B cell (primary cell): ENCODE results near the gene SPG7. TPM values are rescaled to one million over a fixed set of nuclear protein-coding genes. Genes with fewer than 3 reads are reported as not detected.

ENCODE experiments used
- ATAC-seq: fragments of 200-7000 bp; cut with Tn5 transposase; one replicate; pipeline ENCODE4 v1.10.0; 2021; ENCODE audit warnings: low read depth, mild to moderate bottlenecking, moderate number of reproducible peaks, moderate library complexity
- CTCF ChIA-PET: fragments of 350-600 bp; sonication (Branson Sonifier 250); formaldehyde crosslinking; loops from one replicate; lab custom pipeline; 2021; ENCODE audit warnings: antibody characterized with exemption, inconsistent platforms; lab: Charles Lee
- POLR2A ChIA-PET: fragments of 350-600 bp; sonication (Branson Sonifier 250); formaldehyde crosslinking; loops from one replicate; lab custom pipeline; 2021; ENCODE audit warnings: antibody characterized with exemption; lab: Charles Lee
- DNase-seq: peaks from one replicate; pipeline ENCODE4 v3.0.0; 2013
- H2AFZ ChIP-seq: 2 replicates; pipeline ENCODE4 v1.6.1; 2012; ENCODE audit warnings: mild to moderate bottlenecking, low read depth, low read length; ENCODE audit not compliant: insufficient read depth, poor library complexity, severe bottlenecking
- H3K27ac ChIP-seq, 2 donors: 1 replicate in 1 of 2; 2 replicates in 1 of 2; pipeline ENCODE4 v1.5.1; 2012 to 2013; ENCODE audit warnings: low read length in 2 of 2, mild to moderate bottlenecking in 2 of 2, moderate library complexity in 1 of 2
- H3K27me3 ChIP-seq, 4 experiments: fragments of 200-600 bp in 1 of 4; sonication (generic) in 1 of 4; replicated peaks in 1 of 4; 1 replicate in 2 of 4; 2 replicates in 2 of 4; pipeline versions ENCODE4 v1.6.1 to v1.7.0; 2013 to 2016; ENCODE audit warnings: low read length in 3 of 4, mild to moderate bottlenecking in 2 of 4, mixed read lengths in 1 of 4, moderate library complexity in 1 of 4; ENCODE audit not compliant: insufficient read depth in 4 of 4, control insufficient read depth in 3 of 4; ENCODE audit errors: control extremely low read depth in 1 of 4
- H3K36me3 ChIP-seq, 2 experiments: replicated peaks in 1 of 2; 1 replicate in 1 of 2; 2 replicates in 1 of 2; pipeline versions ENCODE4 v1.6.1 to v1.7.1; 2013; ENCODE audit warnings: low read length in 1 of 2; ENCODE audit not compliant: insufficient read depth in 2 of 2, control insufficient read depth in 1 of 2; ENCODE audit errors: control extremely low read depth in 1 of 2, extremely low read depth in 1 of 2
- H3K4me1 ChIP-seq, 2 donors: fragments of 200-600 bp in 1 of 2; sonication (generic) in 1 of 2; 1 replicate in 1 of 2; 2 replicates in 1 of 2; pipeline versions ENCODE4 v1.5.1 to v1.6.1; 2013 to 2017; ENCODE audit warnings: low read length in 2 of 2; ENCODE audit not compliant: control insufficient read depth in 2 of 2, insufficient read depth in 2 of 2
- H3K4me2 ChIP-seq: replicated peaks from 2 replicates; pipeline ENCODE3; 2012; ENCODE audit warnings: mild to moderate bottlenecking, low read depth, low read length; ENCODE audit not compliant: poor library complexity, severe bottlenecking
- H3K4me3 ChIP-seq, 5 experiments: fragments of 200-600 bp in 1 of 5; sonication (generic) in 1 of 5; 1 replicate in 3 of 5; 2 replicates in 2 of 5; pipeline versions ENCODE4 v1.5.1 to v1.7.0; 2011 to 2016; ENCODE audit warnings: low read length in 4 of 5, mild to moderate bottlenecking in 4 of 5, low read depth in 2 of 5, control low read depth in 1 of 5, moderate library complexity in 1 of 5; ENCODE audit not compliant: insufficient read depth in 1 of 5; ENCODE audit errors: control extremely low read depth in 1 of 5, extremely low read depth in 1 of 5
- H3K79me2 ChIP-seq: fragments of 200-600 bp; sonication (generic); one replicate; pipeline ENCODE4 v1.6.0; 2016; ENCODE audit warnings: low read length; ENCODE audit not compliant: control insufficient read depth, insufficient read depth
- H3K9ac ChIP-seq: fragments of 200-600 bp; sonication (generic); 2 replicates; pipeline ENCODE4 v1.6.1; 2017; ENCODE audit warnings: mild to moderate bottlenecking, low read length, moderate library complexity
- H3K9me3 ChIP-seq, 3 donors: one replicate each; pipeline versions ENCODE4 v1.6.1 to v1.7.1; 2013; ENCODE audit warnings: low read length in 2 of 3; ENCODE audit not compliant: control insufficient read depth in 2 of 3, insufficient read depth in 1 of 3; ENCODE audit errors: control extremely low read depth in 1 of 3
- H4K20me1 ChIP-seq: 2 replicates; pipeline ENCODE4 v1.6.0; 2012; ENCODE audit warnings: mild to moderate bottlenecking, low read length; ENCODE audit not compliant: insufficient read depth, control insufficient read depth, poor library complexity, severe bottlenecking
- H3K27ac Mint-ChIP-seq: one replicate; pipeline ENCODE4 v1.8.0; 2021; ENCODE audit warnings: mixed read lengths
- H3K27me3 Mint-ChIP-seq: one replicate; pipeline ENCODE4 v1.8.0; 2021; ENCODE audit warnings: mixed read lengths
- H3K4me1 Mint-ChIP-seq: one replicate; pipeline ENCODE4 v1.8.0; 2021; ENCODE audit warnings: mixed read lengths
- H3K4me3 Mint-ChIP-seq: one replicate; pipeline ENCODE4 v1.8.0; 2021; ENCODE audit warnings: mixed read lengths
- H3K9me3 Mint-ChIP-seq: one replicate; pipeline ENCODE4 v1.8.0; 2022; ENCODE audit warnings: mixed read lengths; ENCODE audit not compliant: insufficient read depth
- CTCF ChIP-seq: fragments of 200-600 bp; IDR thresholded peaks from one replicate; pipeline ENCODE4 v1.8.0; 2022; ENCODE audit warnings: antibody characterized with exemption, mild to moderate bottlenecking
- EZH2 ChIP-seq: IDR thresholded peaks from 2 replicates; pipeline ENCODE4 v1.6.1; 2012; ENCODE audit warnings: borderline replicate concordance, low read depth, mild to moderate bottlenecking, moderate library complexity, low read length; ENCODE audit not compliant: insufficient read depth, poor library complexity, severe bottlenecking
- WGBS: methylation state at CpG from one replicate; pipeline ENCODE4 v1.1.5; 2013; ENCODE audit warnings: missing lambda C conversion rate; ENCODE audit not compliant: insufficient coverage; 5-methylcytosine and 5-hydroxymethylcytosine counted together
- intact Hi-C: fragments of 100-400 bp; cut with micrococcal nuclease; formaldehyde crosslinking; loops from one replicate; pipeline ENCODE4 v1.10.0; 2022
- polyA plus RNA-seq: library from polyadenylated mRNA; depleted of rRNA; stranded (reverse); fragments of >200 nt; gene quantifications from 2 replicates; pipeline ENCODE4 v1.2.3, GENCODE V29; 2012
- total RNA-seq, 2 donors: library from RNA; stranded (reverse); fragments of 120-200 nt in 1 of 2; gene quantifications; 1 replicate in 1 of 2; 2 replicates in 1 of 2; pipeline versions ENCODE4 v1.2.3 to v1.2.4, GENCODE V29; 2013 to 2022

The SPG7 gene
- total and polyA plus RNA-seq, 2 donors (not counting 1 experiment from before 2014, with no cell fraction given): 146 to 157 TPM

DNA sequence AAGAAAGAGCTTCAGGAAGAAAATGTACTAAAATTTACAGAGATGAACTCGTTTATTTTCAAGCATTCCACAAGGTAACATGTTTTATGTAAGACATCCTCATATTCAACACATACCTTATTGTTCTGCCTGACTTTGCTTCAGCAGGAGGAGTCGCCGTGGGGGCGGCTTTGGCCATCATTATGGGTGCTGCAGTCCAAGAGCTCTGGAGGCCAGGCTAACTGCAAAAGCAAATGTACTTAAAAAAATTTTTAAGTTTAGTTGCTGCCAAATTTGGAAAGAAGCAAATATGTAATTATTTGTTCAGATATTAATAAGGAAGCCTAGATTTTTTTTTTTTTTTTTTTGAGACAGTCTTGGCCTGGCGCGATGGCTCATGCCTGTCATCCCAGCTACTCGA, 4.1 kb upstream of the SPG7 start:
- Histone ChIP-seq H3K9ac (no peak overlapping the region), H3K4me2 (no peak overlapping the region), H3K27ac (no peak overlapping the region), H3K4me3 (no peak overlapping the region), H3K4me1 (peaks cover 28 to 33% of the 10 kb centered on the region in 2 donors), H3K79me2 (peaks cover 14% of the 10 kb centered on the region), H3K27me3 (no peaks in the 10 kb centered on the region), H3K36me3 (no peaks in the 10 kb centered on the region), H3K9me3 (peaks cover 0 to 4% (median 0%) of the 10 kb centered on the region in 3 donors), H2AFZ (no peak overlapping the region), H4K20me1 (peaks cover 1% of the 10 kb centered on the region)
- 95% methylated on average over 4 of the region's 7 CpGs for WGBS
- H3K9me3 Mint-ChIP-seq: no peaks in the 10 kb centered on the region
- H3K27ac Mint-ChIP-seq: no peak overlapping the region
- TF ChIP-seq CTCF: no peak
- TF ChIP-seq EZH2: no peak
- POLR2A ChIA-PET: interaction anchor here (0.7 to 1.4 kb wide), 2 partner anchors 10 to 154 kb away, joined by 5 to 11 read pairs; no protein-coding TSS in a partner anchor
- no peak overlapping the region for H3K4me3 Mint-ChIP-seq
- DNase-seq: no peak
- ATAC-seq: no peak
- peaks cover 27% of the 10 kb centered on the region for H3K4me1 Mint-ChIP-seq
- intact Hi-C loops: no loop called here
- CTCF ChIA-PET: interaction anchor here (0.7 to 1.5 kb wide), 2 partner anchors 59 to 95 kb away, joined by 5 read pairs; no protein-coding TSS in a partner anchor
- no peaks in the 10 kb centered on the region for H3K27me3 Mint-ChIP-seq
